Neural cell (in vitro differentiated cells): ENCODE data around the gene KDM2A.

ENCODE experiments used
- CTCF ChIP-seq: fragments of 450-650 bp; IDR thresholded peaks from 2 replicates; pipeline ENCODE4 v1.5.1; 2014; ENCODE audit warnings: antibody characterized with exemption, mild to moderate bottlenecking, moderate library complexity; ENCODE audit not compliant: poor library complexity, severe bottlenecking
- RAD21 ChIP-seq: fragments of 450-650 bp; conservative IDR thresholded peaks from 2 replicates; pipeline ENCODE4 v1.6.1; 2014; ENCODE audit warnings: antibody characterized with exemption, mild to moderate bottlenecking, moderate library complexity

DNA sequence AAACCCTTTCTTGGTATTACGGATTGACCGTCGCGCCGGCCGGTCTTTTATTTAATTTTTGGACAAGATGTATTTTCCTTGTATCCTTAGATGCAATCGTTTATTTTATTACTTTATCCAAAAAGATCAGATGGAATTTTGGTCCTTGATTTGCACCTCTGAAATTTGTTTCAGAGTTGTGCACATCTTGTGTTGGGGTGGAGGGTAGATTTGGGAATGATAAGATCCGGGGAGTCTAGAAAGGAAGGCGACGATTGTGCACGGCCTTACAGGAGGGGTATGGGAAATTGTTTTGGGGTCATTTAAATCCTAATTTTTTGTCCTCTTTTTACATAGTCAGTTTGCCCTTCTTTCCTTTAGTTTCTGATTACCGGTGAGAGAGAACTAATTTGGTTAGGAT lies 1.4 kb downstream of the KDM2A start:
- TF ChIP-seq RAD21 (no peak), CTCF (no peak)
